GM18520 (cell line): ENCODE measurements around the gene FAM118A.
"Not testable (repeated sequence)": the region's sequence is repeated elsewhere in the genome, so short reads cannot be mapped to it uniquely, and the experiment has no call there.

Experiments
- ATAC-seq: cut with Tn5 transposase; IDR thresholded peaks from one replicate; pipeline ENCODE4 v1.9.1; 2021; ENCODE audit not compliant: unreplicated experiment

FAM118A gene

GRCh38 chr22:45281010-45281409 lies 28.7 kb upstream of the FAM118A start:
- no peak for ATAC-seq

GRCh38 chr22:45284705-45285262 lies 24.9 kb upstream of the FAM118A start, which contains the start of gene UPK3A:
Gene UPK3A, plus strand, starts transcription at chr22:45284949. Its CDS starts 65 bp downstream, at chr22:45285014.
- ATAC-seq = no peak

DNA sequence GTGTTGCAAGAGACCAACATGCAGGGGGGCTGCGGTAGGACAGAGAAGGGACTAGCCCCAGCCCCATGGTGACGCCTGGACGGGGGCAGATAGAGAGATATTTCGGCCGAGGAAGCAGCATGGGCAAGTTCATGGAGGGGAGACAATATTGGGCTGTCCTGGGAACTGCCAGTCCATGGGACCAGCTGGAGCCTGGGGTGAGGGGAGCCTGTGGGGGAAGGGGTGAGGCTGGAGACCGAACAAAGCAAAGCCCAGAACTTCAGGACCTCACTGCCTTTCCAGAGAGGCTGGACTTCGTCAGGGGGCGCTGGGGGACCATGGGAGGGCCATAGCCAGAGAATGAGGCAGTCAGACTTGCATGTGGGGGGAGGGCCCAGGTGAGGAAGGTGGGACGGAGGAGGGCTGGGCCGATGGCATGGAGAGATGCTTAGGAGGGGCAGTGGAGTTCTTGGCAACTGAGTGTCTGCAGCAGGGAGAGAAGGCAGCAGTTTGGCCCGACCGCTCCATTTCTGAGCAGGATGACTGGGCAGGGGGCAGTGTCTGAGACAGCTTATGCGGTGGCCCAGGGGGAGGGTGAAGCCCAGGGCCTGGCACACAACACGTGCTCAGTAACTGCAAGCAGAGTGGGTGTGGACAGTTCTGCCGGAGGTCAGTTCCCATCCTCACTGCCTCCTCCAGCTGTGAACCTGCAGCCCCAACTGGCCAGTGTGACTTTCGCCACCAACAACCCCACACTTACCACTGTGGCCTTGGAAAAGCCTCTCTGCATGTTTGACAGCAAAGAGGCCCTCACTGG lies 24.3 kb upstream of the FAM118A start:
- ATAC-seq = no peak

- ATAC-seq = no peak
Measured at GRCh38 chr22:45286854-45287551, 22.7 kb upstream of the FAM118A start.

DNA sequence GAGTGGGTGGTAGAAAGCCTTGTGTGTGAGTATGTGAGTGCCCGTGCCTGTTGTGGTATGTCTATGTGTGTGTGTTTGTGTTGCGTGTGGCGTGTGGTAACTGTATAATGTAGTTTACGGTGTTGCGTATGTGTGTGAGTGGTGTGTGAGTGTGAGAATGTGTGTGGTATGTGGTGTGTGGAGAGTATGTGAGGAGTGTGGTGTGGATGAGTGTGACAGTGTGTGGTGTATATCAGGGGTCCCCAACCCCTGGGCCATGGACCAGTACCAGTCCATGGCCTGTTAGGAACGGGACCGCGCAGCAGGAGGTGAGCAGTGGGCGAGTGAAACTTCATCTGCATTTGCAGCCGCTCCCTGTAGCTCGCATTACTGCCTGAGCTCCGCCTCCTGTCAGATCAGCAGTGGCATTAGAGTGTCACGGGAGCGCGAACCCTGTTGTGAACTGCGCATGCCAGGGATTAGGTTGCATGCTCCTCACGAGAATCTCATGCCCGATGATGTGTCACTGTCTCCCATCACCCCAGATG lies 19.3 kb upstream of the FAM118A start:
- ATAC-seq = no peak

DNA sequence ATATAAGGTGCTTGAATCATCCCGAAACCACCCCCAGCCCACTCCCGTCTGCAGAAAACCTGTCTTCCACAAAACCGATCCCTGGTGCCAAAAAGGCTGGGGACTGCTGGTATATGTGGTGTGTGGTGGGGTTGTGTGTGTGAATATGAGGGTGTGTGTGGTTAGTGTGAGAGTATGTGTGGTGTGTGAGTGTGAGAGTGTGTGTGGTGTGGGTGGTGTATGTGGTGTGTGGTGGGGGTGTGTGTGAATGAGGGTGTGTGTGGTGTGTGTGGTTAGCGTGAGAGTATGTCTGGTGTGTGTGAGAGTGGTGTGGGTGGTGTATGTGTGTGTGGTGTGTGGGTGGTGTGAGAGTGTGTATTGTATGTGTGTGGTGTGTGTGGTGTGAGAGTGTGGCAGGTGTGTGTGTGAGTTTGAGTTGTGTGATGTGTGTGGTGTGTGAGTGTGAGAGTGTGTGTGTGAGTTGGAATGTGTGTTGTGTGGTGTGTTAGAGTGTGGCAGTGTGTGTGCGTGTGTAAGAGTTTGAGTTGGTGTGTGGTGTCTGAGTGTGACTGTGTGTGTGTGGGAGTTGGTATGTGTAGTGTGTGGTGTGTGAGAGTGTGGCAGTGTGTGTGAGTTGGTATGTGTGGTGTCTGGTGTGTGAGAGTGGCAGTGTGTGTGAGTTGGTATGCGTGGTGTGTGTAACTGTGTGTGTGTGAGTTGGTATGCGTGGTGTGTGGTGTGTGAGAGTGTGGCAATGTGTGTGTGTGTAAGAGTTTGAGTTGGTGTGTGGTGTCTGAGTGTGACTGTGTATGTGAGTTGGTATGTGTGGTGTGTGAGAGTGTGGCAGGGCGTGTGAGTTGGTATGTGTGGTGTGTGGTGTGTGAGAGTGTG lies 18.4 kb upstream of the FAM118A start:
- no peak for ATAC-seq

GRCh38 chr22:45291931-45292290 lies 17.8 kb upstream of the FAM118A start:
- no peak for ATAC-seq

DNA sequence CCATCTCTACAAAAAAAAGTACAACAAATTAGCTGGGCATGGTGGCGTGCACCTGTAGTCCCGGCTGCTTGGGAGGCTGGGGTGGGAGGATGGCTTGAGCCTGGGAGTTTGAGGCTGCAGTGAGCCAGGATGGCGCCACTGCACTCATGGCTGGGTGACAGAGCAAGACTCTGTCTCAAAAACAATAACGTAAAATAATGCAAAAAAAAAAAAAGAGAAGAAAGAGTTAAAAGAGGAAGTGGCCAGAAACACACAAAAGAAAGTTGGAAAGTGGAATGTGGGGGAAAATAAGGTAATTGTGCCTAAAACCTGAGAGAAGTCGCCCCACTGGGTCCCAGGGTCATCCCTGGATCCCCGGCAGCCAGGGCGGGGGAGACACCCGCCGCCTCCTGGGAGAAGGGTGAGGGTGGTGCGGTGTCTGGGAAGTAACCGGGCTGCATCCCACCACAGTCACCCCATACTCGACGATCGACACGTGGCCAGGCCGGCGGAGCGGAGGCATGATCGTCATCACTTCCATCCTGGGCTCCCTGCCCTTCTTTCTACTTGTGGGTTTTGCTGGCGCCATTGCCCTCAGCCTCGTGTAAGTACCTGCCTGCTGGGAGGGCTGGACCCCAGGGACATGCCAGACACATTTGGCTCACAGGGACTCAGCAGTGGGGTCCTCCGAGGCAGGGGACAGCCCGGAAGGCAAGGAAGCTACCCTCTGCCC lies 16.8 kb upstream of the FAM118A start:
- ATAC-seq = no peak

DNA sequence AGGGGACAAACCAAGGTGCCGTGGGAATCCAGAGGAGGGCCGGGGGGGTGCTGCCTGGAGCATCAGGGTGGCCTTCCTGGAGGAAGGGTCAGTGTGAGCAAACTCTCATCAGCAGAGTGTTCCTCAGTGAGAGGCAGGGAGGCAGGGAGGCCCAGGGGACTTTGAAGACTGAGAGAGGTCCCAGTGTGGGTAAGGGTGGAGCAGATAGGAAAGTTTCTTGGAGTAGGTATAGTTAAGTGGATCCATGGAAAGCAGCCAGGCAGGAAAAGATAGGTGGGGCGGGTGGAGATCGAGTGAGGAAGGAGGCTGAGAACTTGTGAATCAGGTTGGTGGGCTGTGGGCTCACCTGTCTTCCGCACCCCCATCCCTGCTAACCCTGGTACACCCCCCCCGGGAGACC lies 15.7 kb upstream of the FAM118A start:
- ATAC-seq = no peak

DNA sequence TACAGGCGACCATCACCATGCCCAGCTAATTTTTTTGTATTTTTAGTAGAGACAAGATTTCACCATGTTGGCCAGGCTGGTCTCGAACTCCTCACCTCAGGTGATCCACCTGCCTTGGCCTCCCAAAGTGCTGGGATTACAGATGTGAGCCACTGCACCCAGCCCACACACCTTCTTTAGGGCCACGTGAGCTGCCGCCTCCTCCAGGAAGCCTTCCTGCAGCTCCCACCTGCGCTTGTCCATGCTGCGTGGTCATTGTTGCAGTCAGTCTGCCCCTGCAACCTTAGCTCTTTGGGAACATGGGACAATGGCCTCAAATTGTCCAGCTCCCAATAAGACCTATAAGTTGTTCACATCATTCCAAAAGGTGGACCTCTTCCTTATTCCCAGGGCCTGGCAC lies 14.7 kb upstream of the FAM118A start:
- not testable (repeated sequence) for ATAC-seq

DNA sequence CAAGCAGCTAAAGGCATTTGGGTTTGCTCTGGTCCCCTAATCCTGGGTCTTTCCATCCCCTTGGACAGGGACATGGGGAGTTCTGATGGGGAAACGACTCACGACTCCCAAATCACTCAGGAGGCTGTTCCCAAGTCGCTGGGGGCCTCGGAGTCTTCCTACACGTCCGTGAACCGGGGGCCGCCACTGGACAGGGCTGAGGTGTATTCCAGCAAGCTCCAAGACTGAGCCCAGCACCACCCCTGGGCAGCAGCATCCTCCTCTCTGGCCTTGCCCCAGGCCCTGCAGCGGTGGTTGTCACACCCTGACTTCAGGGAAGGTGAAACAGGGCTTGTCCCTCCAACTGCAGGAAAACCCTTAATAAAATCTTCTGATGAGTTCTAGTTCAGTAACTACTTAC lies 14.2 kb upstream of the FAM118A start:
- ATAC-seq = no peak

GRCh38 chr22:45296628-45297297 lies 13.0 kb upstream of the FAM118A start:
- no peak for ATAC-seq

- ATAC-seq = no peak
Measured at GRCh38 chr22:45298934-45299505, 10.7 kb upstream of the FAM118A start.

- ATAC-seq = no peak
Measured at GRCh38 chr22:45302751-45303150, 7.0 kb upstream of the FAM118A start.

GRCh38 chr22:45303181-45303580 lies 6.6 kb upstream of the FAM118A start:
- no peak for ATAC-seq

- ATAC-seq = no peak
Measured at GRCh38 chr22:45304971-45305370, 4.8 kb upstream of the FAM118A start.

DNA sequence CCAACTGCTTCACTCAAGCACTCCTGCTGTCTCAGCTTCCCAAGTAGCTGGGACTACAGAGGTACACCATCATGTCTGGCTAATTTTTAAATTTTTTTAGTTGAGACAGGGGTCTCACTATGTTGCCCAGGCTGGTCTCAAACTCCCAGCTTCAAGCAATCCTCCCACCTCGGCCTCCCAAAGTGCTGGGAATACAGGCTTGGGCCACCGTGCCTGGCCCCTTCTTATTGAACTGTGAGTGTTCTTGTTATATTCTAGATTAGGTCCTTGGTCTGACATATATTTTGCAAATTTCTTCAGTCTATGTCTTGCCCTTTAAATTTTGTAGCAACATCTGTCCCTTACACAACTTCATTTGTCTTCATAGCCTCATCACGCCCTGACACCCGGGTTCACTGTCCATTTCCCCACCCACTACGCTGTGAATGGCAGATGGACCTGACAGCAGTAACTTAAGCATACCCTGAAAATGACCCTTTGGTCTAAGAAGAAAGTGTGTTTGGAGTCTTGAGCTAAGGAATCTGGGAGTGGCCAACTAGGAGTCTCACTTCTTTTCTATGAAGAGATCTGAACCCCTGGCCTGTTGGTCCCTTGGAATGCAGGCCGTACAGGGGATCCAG lies 4.2 kb upstream of the FAM118A start:
- ATAC-seq = no peak

DNA sequence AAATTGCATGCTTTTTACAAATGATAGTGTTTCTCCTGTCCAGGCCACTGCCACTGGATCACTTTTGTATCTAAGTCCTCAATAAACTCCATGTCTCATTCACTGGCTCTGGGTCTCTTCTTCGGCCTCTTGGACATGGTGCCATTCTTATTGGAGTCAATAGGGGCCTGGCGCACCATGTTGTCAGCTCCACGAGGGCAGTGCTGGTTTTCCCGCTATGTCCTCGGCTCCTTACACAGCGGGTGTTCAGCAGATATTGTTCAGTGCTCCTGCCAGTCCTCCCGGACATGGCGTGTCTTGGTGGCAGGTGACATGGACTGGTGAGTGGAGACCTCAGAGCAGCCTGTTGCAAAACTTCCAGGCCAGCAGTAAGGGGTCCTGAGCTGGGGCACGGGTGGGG lies 3.6 kb upstream of the FAM118A start:
- ATAC-seq = no peak

GRCh38 chr22:45308391-45308956 lies 1.3 kb upstream of the FAM118A start:
- ATAC-seq = no peak
